Trophoblast cell (in vitro differentiated cells and primary cell): ENCODE data around the gene TMEM184C.

Experiments
- DNase-seq, 2 donors: peaks; one replicate each; pipeline ENCODE4 v3.0.0-alpha.2; 2016
- H2AFZ ChIP-seq: 2 replicates; pipeline ENCODE4 v1.6.1; 2013; ENCODE audit warnings: low read length, moderate library complexity, mild to moderate bottlenecking; ENCODE audit not compliant: insufficient read depth, poor library complexity
- H2AK5ac ChIP-seq: 2 replicates; pipeline ENCODE4 v1.6.1; 2013; ENCODE audit warnings: mild to moderate bottlenecking, low read length
- H2BK120ac ChIP-seq: 2 replicates; pipeline ENCODE4 v1.6.1; 2013; ENCODE audit warnings: low read length, mild to moderate bottlenecking, moderate library complexity; ENCODE audit not compliant: insufficient read depth, poor library complexity
- H2BK12ac ChIP-seq: 2 replicates; pipeline ENCODE4 v1.6.1; 2013; ENCODE audit warnings: mild to moderate bottlenecking, low read length, moderate library complexity
- H2BK5ac ChIP-seq: 2 replicates; pipeline ENCODE4 v1.6.1; 2013; ENCODE audit warnings: low read length, low read depth, moderate library complexity, mild to moderate bottlenecking; ENCODE audit not compliant: poor library complexity
- H3K14ac ChIP-seq: 2 replicates; pipeline ENCODE4 v1.6.1; 2013; ENCODE audit warnings: mild to moderate bottlenecking, low read length
- H3K18ac ChIP-seq: 2 replicates; pipeline ENCODE4 v1.6.1; 2013; ENCODE audit warnings: mild to moderate bottlenecking, low read length
- H3K23ac ChIP-seq: 2 replicates; pipeline ENCODE4 v1.6.1; 2013; ENCODE audit warnings: low read length
- H3K27ac ChIP-seq: 2 replicates; pipeline ENCODE4 v1.5.1; 2013; ENCODE audit warnings: low read depth, mild to moderate bottlenecking, inconsistent platforms, low read length, moderate library complexity
- H3K27me3 ChIP-seq: 2 replicates; pipeline ENCODE4 v1.6.1; 2013; ENCODE audit warnings: inconsistent platforms, mild to moderate bottlenecking, low read length, moderate library complexity; ENCODE audit not compliant: insufficient read depth
- H3K36me3 ChIP-seq, 2 experiments: 1 replicate in 1 of 2; 2 replicates in 1 of 2; pipeline ENCODE4 v1.6.1; 2013; ENCODE audit warnings: low read length in 2 of 2, mild to moderate bottlenecking in 2 of 2, moderate library complexity in 1 of 2; ENCODE audit not compliant: insufficient read depth in 2 of 2, control insufficient read depth in 1 of 2
- H3K4ac ChIP-seq: 2 replicates; pipeline ENCODE4 v1.6.1; 2013; ENCODE audit warnings: low read depth, mild to moderate bottlenecking, low read length, moderate library complexity
- H3K4me1 ChIP-seq, 2 experiments: 1 replicate in 1 of 2; 2 replicates in 1 of 2; pipeline ENCODE4 v1.6.1; 2013; ENCODE audit warnings: low read length in 2 of 2, mild to moderate bottlenecking in 2 of 2, moderate library complexity in 1 of 2; ENCODE audit not compliant: insufficient read depth in 2 of 2, control insufficient read depth in 1 of 2
- H3K4me2 ChIP-seq: 2 replicates; pipeline ENCODE4 v1.6.1; 2013; ENCODE audit warnings: inconsistent platforms, mild to moderate bottlenecking, low read length, moderate library complexity
- H3K4me3 ChIP-seq: 2 replicates; pipeline ENCODE4 v1.5.1; 2013; ENCODE audit warnings: mild to moderate bottlenecking, low read depth, low read length, inconsistent platforms
- H3K79me1 ChIP-seq: one replicate; pipeline ENCODE4 v1.6.1; 2013; ENCODE audit warnings: low read length
- H3K79me2 ChIP-seq: 2 replicates; pipeline ENCODE4 v1.6.1; 2013; ENCODE audit warnings: low read length, mild to moderate bottlenecking; ENCODE audit not compliant: control insufficient read depth, insufficient read depth, poor library complexity
- H3K9ac ChIP-seq: 2 replicates; pipeline ENCODE4 v1.6.1; 2013; ENCODE audit warnings: mild to moderate bottlenecking, low read length
- H3K9me3 ChIP-seq: 2 replicates; pipeline ENCODE4 v1.6.1; 2013; ENCODE audit warnings: low read depth, mild to moderate bottlenecking, control low read depth, inconsistent platforms, low read length; ENCODE audit not compliant: insufficient read depth
- H4K12ac ChIP-seq: 2 replicates; pipeline ENCODE4 v1.6.1; 2013; ENCODE audit warnings: low read depth, mild to moderate bottlenecking, low read length, moderate library complexity
- H4K8ac ChIP-seq: 2 replicates; pipeline ENCODE4 v1.6.1; 2013; ENCODE audit warnings: low read depth, mild to moderate bottlenecking, low read length, moderate library complexity
- H4K91ac ChIP-seq: one replicate; pipeline ENCODE4 v1.6.1; 2013; ENCODE audit warnings: low read depth, mild to moderate bottlenecking, low read length, moderate library complexity
- WGBS: extraction: QIAGEN DNeasy Blood & Tissue Kit; methylation state at CpG from one replicate; pipeline ENCODE4 v1.1.7; 2013; ENCODE audit warnings: missing lambda C conversion rate; ENCODE audit not compliant: insufficient read length, insufficient coverage; ENCODE audit errors: extremely low coverage; 5-methylcytosine and 5-hydroxymethylcytosine counted together

TMEM184C gene

DNA sequence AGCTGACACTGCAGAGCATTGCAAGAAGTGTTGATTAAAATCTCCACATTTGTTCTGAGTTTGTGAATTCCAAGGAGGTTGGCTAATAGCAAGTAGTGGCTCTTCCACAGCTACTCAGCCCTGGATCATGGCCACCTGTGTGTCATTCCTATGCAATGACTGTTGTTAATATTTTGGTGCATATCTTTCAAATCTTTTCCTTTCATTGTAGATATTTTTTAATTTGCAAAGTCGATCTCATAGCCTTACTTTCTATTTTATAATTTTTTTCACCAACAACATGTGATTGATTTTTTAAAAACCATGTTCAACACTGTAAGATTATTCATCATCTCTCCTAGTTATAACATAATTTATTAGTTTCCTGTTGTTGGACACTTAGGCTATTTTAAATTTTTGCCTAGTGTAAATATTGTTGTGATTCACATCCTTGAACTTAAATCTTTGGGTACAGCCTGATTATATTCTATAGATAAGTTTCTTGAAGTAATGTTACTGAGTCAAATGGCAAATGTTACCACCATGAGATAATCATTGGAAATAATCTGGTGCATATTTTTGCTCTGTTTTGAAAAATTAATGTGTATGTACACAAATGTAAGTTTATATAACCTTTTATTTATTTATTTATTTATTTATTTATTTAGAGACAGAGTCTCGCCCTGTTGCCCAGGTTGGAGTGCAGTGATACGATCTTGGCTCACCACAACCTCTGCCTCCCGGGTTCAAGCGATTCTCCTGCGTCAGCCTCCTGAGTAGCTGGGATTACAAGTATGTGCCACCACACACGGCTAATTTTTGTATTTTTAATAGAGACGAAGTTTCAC, 97.6 kb downstream of the TMEM184C start:
- no CpG with 5 or more reads among the region's 8 CpGs for WGBS
- peak; percentile 84 to 95 for DNase-seq
- no peak overlapping the region for H3K4ac ChIP-seq
- H4K91ac ChIP-seq = no peak overlapping the region
- H3K27me3 ChIP-seq = no peaks in the 10 kb centered on the region
- H3K79me2 ChIP-seq = no peaks in the 10 kb centered on the region
- H4K8ac ChIP-seq = no peak overlapping the region
- no peak overlapping the region for H3K27ac ChIP-seq
- peaks cover 2 to 3% of the 10 kb centered on the region in 2 experiments for H3K4me1 ChIP-seq
- no peak overlapping the region for H2AFZ ChIP-seq
- no peaks in the 10 kb centered on the region for H3K36me3 ChIP-seq
- H2AK5ac ChIP-seq = no peak overlapping the region
- H3K4me2 ChIP-seq = no peak overlapping the region
- H3K9ac ChIP-seq = no peak overlapping the region
- no peak overlapping the region for H3K23ac ChIP-seq
- no peak overlapping the region for H3K18ac ChIP-seq
- H3K79me1 ChIP-seq = peaks cover 2% of the 10 kb centered on the region
- H2BK120ac ChIP-seq = no peak overlapping the region
- no peak overlapping the region for H3K4me3 ChIP-seq
- no peak overlapping the region for H2BK12ac ChIP-seq
- no peak overlapping the region for H3K14ac ChIP-seq
- no peak overlapping the region for H2BK5ac ChIP-seq
- H4K12ac ChIP-seq = no peak overlapping the region
- H3K9me3 ChIP-seq = no peaks in the 10 kb centered on the region

DNA sequence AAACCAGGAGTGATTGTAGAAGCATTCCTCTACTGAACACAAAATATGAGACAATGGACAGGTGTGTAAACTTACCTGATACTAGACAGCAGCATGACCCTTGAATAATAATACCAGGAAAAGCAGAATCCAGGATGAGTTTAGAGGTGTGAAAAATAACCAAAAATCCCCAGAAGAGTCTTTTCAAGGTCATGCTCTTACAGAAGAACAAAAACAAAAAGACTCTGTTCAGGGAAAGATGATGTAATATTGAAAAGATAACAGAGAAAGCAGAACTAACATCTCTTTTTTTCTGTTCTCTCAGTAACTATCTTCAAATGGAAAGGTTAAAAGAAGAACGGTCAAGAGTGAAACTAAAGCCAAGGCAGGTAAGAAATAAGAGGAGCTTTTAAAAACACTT, 100.7 kb downstream of the TMEM184C start:
- Histone ChIP-seq H3K27me3 (no peaks in the 10 kb centered on the region), H4K8ac (no peak overlapping the region), H3K4ac (no peak overlapping the region), H4K91ac (no peak overlapping the region), H2BK12ac (no peak overlapping the region), H3K4me1 (no peaks in the 10 kb centered on the region), H3K4me2 (no peak overlapping the region), H3K9me3 (no peaks in the 10 kb centered on the region), H3K79me1 (no peaks in the 10 kb centered on the region), H2AK5ac (no peak overlapping the region), H3K23ac (no peak overlapping the region), H4K12ac (no peak overlapping the region), H2BK5ac (no peak overlapping the region), H2BK120ac (no peak overlapping the region), H3K79me2 (no peaks in the 10 kb centered on the region), H3K36me3 (no peaks in the 10 kb centered on the region), H3K27ac (no peak overlapping the region), H2AFZ (no peak overlapping the region), H3K9ac (no peak overlapping the region), H3K14ac (no peak overlapping the region), H3K18ac (no peak overlapping the region), H3K4me3 (no peak overlapping the region)
- WGBS = no CpG with 5 or more reads among the region's 1 CpG
- DNase-seq = no peak
